Activated naive CD4-positive, alpha-beta T cell treated with anti-CD3 and anti-CD28 coated beads, Interleukin-2, amount 50 U/mL, for 72 hours (primary cell): ENCODE results near the gene RMND5A. TPM values are rescaled to one million over a fixed set of nuclear protein-coding genes. Genes with fewer than 3 reads are reported as not detected.

Source experiments
- ATAC-seq, 2 donors: fragments of 150-1000 bp; cut with Tn5 transposase; 2 replicates each; pipeline ENCODE4 v1.10.0; 2021; ENCODE audit warnings: mild to moderate bottlenecking in 2 of 2, moderate library complexity in 2 of 2
- DNase-seq, 2 donors: peaks; one replicate each; pipeline ENCODE4 v3.0.0; 2021 to 2022; ENCODE audit warnings: low spot score in 2 of 2
- H3K27ac Mint-ChIP-seq, 2 donors: one replicate each; pipeline ENCODE4 v1.8.0; 2022; ENCODE audit warnings: mild to moderate bottlenecking in 2 of 2, mixed read lengths in 2 of 2
- H3K36me3 Mint-ChIP-seq, 2 donors: one replicate each; pipeline ENCODE4 v1.8.0; 2022; ENCODE audit warnings: mixed read lengths in 2 of 2
- H3K9me3 Mint-ChIP-seq, 2 donors: one replicate each; pipeline ENCODE4 v1.8.0; 2022; ENCODE audit warnings: mixed read lengths in 2 of 2
- total RNA-seq, 2 donors: library from RNA; stranded (reverse); gene quantifications; one replicate each; pipeline ENCODE4 v1.2.3, GENCODE V29; 2022

Gene RMND5A
- total RNA-seq, 2 donors from 2014 or later = 30.1 to 33.9 TPM

- ATAC-seq = peak; percentile 5 to 19
- H3K27ac Mint-ChIP-seq = no peak overlapping the region
- peaks cover 0 to 9% of the 10 kb centered on the region in 2 donors for H3K9me3 Mint-ChIP-seq
Measured at GRCh38 chr2:86825036-86825692, 105.1 kb downstream of the RMND5A start.

GRCh38 chr2:86825693-86826381 is 105.7 kb downstream of the RMND5A start:
- H3K36me3 Mint-ChIP-seq = peaks cover 5 to 8% of the 10 kb centered on the region in 2 donors
- H3K9me3 Mint-ChIP-seq = peaks cover 0 to 9% of the 10 kb centered on the region in 2 donors
- H3K27ac Mint-ChIP-seq = peak overlapping the region; percentile 22 to 26
- ATAC-seq (peak; percentile 85 to 88), DNase-seq (peak in 1 of 2 donors; percentile 22)

More at GRCh38 chr2:86825036-86825692, 105.1 kb downstream of the RMND5A start:
- DNase-seq = no peak
- peaks cover 5 to 8% of the 10 kb centered on the region in 2 donors for H3K36me3 Mint-ChIP-seq

GRCh38 chr2:86826951-86827350 is 106.9 kb downstream of the RMND5A start:
- peaks cover 0 to 6% of the 10 kb centered on the region in 2 donors for H3K9me3 Mint-ChIP-seq
- peaks cover 1 to 5% of the 10 kb centered on the region in 2 donors for H3K36me3 Mint-ChIP-seq
- DNase-seq (no peak), ATAC-seq (no peak)
- H3K27ac Mint-ChIP-seq = peak overlapping the region in 1 of 2 donors; percentile 84

Other genes with a start within 250 kb of the RMND5A start
- gene CHMP3, start 156.8 kb upstream of the RMND5A start, total RNA-seq = 10 to 100 TPM; 16.3 to 29.8 TPM
- gene RNF103, start 96.4 kb upstream of the RMND5A start, total RNA-seq = 10 to 100 TPM; 11.9 to 18.4 TPM
- gene CD8A, start 70.6 kb downstream of the RMND5A start, total RNA-seq = 1 to 10 TPM in 1 of 2 donors, under 1 TPM in 1; 0.31 to 1.7 TPM
- gene CD8B, start 141.6 kb downstream of the RMND5A start, total RNA-seq = 1 to 10 TPM; 1.3 to 2.8 TPM
- gene RGPD1, start 221.8 kb downstream of the RMND5A start, total RNA-seq = 1 to 10 TPM; 1.1 to 4.1 TPM